ENCODE results near the gene COX6A2.

Gene COX6A2

GRCh38 chr16:31388535-31388934 is 39.6 kb downstream of the COX6A2 start:
- Histone ChIP-seq H3K9me3 (no peaks in the 10 kb centered on the region), H3K27me3 (peaks cover 0 to 16% of the 10 kb centered on the region in 2 donors), H3K4me1 (no peaks in the 10 kb centered on the region), H3K27ac (no peak overlapping the region), H3K4me3 (no peak overlapping the region), H3K36me3 (no peaks in the 10 kb centered on the region)
- TF ChIP-seq CTCF (IDR thresholded peaks at IDR 0.05): no peak
- intact Hi-C loops (cut with DNase I; ENCODE audit: low total_unique reads): no loop called here
- no peak for DNase-seq

- Histone ChIP-seq H3K9me3 (no peaks in the 10 kb centered on the region), H3K4me3 (no peak overlapping the region), H3K27me3 (peaks cover 0 to 19% of the 10 kb centered on the region in 2 donors), H3K4me1 (no peaks in the 10 kb centered on the region), H3K36me3 (no peaks in the 10 kb centered on the region), H3K27ac (no peak overlapping the region)
- no peak for TF ChIP-seq CTCF (IDR thresholded peaks at IDR 0.05)
- DNase-seq: no peak
- intact Hi-C loops (cut with DNase I; ENCODE audit: low total_unique reads): no loop called here
Measured at GRCh38 chr16:31386157-31386984, 41.8 kb downstream of the COX6A2 start.

DNA sequence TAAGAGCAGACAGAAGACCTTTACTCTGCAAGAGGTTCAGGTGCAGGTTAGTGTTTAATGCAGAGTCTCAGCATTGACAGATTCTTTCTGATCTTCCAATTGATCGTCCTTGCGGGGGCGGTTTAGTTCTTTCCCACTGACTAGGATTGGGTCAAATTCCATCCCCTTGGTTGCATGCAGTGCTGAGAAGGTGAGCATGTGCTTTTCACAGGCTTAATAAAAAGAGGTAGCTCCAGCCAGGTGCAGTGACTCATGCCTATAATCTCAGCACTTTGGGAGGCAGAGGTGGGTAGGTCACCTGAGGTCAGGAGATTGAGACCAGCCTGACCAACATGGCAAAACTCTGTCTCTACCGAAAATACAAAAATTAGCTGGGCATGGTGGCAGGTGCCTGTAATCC is 42.5 kb downstream of the COX6A2 start:
- no peak for DNase-seq
- H3K27me3 ChIP-seq: peaks cover 0 to 21% of the 10 kb centered on the region in 2 donors
- no peaks in the 10 kb centered on the region for H3K4me1 ChIP-seq
- no peak overlapping the region for H3K4me3 ChIP-seq
- intact Hi-C loops (cut with DNase I; ENCODE audit: low total_unique reads): no loop called here
- H3K36me3 ChIP-seq: no peaks in the 10 kb centered on the region
- no peaks in the 10 kb centered on the region for H3K9me3 ChIP-seq
- H3K27ac ChIP-seq: no peak overlapping the region
- no peak for TF ChIP-seq CTCF (IDR thresholded peaks at IDR 0.05)

GRCh38 chr16:31382485-31383161 is 45.5 kb downstream of the COX6A2 start:
- H3K4me1 ChIP-seq: no peaks in the 10 kb centered on the region
- no peaks in the 10 kb centered on the region for H3K36me3 ChIP-seq
- H3K27ac ChIP-seq: no peak overlapping the region
- H3K9me3 ChIP-seq: no peaks in the 10 kb centered on the region
- peak; percentile 18 to 30 for TF ChIP-seq CTCF (IDR thresholded peaks at IDR 0.05)
- H3K27me3 ChIP-seq: peaks cover 0 to 39% of the 10 kb centered on the region in 2 donors
- H3K4me3 ChIP-seq: no peak overlapping the region
- peak; percentile 51 to 77 for DNase-seq
- intact Hi-C loops (cut with DNase I; ENCODE audit: low total_unique reads): no loop called here

DNA sequence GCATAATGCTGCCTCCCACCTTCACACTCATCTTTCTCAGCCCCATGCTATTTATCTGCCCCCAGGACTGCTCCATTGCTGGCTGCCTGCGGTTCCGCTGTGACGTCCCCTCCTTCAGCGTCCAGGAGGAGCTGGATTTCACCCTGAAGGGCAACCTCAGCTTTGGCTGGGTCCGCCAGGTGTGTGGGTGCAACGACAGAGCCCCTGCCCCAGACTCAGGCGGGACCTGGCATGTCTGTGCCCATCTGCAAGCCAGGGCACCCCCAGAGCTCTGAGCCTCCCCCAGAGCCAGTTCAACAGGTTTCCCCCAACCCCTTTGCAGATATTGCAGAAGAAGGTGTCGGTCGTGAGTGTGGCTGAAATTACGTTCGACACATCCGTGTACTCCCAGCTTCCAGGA is 48.0 kb downstream of the COX6A2 start:
- Histone ChIP-seq H3K4me3 (no peak overlapping the region), H3K27ac (no peak overlapping the region), H3K9me3 (peaks cover 0 to 2% (median under 1%) of the 10 kb centered on the region in 3 donors), H3K27me3 (peaks cover 0 to 39% of the 10 kb centered on the region in 2 donors), H3K4me1 (no peaks in the 10 kb centered on the region), H3K36me3 (no peaks in the 10 kb centered on the region)
- DNase-seq: no peak
- intact Hi-C loops (cut with DNase I; ENCODE audit: low total_unique reads): no loop called here
- TF ChIP-seq CTCF (IDR thresholded peaks at IDR 0.05): no peak

Measured in tibial artery (tissue), 4 donors.